Esophagus squamous epithelium (tissue), 4 donors: ENCODE data around the gene PEF1.

Experiments
- CTCF ChIP-seq, 6 experiments: fragments of 450-650 bp in 4 of 6; fragments of 200-600 bp in 2 of 6; sonication (generic) in 2 of 6; IDR thresholded peaks; one replicate each; pipeline ENCODE4 v1.5.1; 2016 to 2019; ENCODE audit warnings: antibody characterized with exemption in 6 of 6, mild to moderate bottlenecking in 4 of 6, moderate library complexity in 4 of 6
- POLR2A ChIP-seq, 4 donors: fragments of 450-650 bp; IDR thresholded peaks; one replicate each; pipeline ENCODE4 v1.6.1; 2017; ENCODE audit warnings: antibody characterized with exemption in 4 of 4, mild to moderate bottlenecking in 4 of 4, moderate library complexity in 3 of 4

GRCh38 chr1:31659889-31660288 lies 15.2 kb upstream of the PEF1 start:
- TF ChIP-seq CTCF (IDR thresholded peaks at IDR 0.05) (no peak), POLR2A (IDR thresholded peaks at IDR 0.05) (no peak)
